Activated T-helper 2 cell treated with anti-CD3 and anti-CD28 coated beads, Interferon-gamma antibody, Interleukin-2, Interleukin-4, amounts not matched to agents 10 μg/mL and 5 μg/mL and 100 μg/mL, durations not matched to agents 14 hours and 24 hours and 36 hours (primary cell): ENCODE data around the gene PDE8A. TPM values are rescaled to one million over a fixed set of nuclear protein-coding genes. Genes with fewer than 3 reads are reported as not detected.
A peak's percentile ranks its signal among the peaks of the same experiment; 100 is the strongest.

Experiments
- DNase-seq: peaks from one replicate; pipeline ENCODE4 v3.0.0; 2021; ENCODE audit warnings: low spot score
- H3K27ac Mint-ChIP-seq: one replicate; pipeline ENCODE4 v1.8.0; 2021; ENCODE audit warnings: mixed read lengths
- H3K27me3 Mint-ChIP-seq: one replicate; pipeline ENCODE4 v1.8.0; 2021; ENCODE audit warnings: low read depth, mixed read lengths
- H3K36me3 Mint-ChIP-seq: one replicate; pipeline ENCODE4 v1.8.0; 2021; ENCODE audit warnings: low read depth, mixed read lengths
- H3K4me1 Mint-ChIP-seq: one replicate; pipeline ENCODE4 v1.8.0; 2021; ENCODE audit warnings: low read depth, mixed read lengths
- H3K4me3 Mint-ChIP-seq: one replicate; pipeline ENCODE4 v1.8.0; 2021; ENCODE audit warnings: low read depth, mild to moderate bottlenecking, moderate library complexity, mixed read lengths
- H3K9me3 Mint-ChIP-seq: one replicate; pipeline ENCODE4 v1.8.0; 2021; ENCODE audit warnings: mixed read lengths
- intact Hi-C: fragments of 100-400 bp; cut with micrococcal nuclease; formaldehyde crosslinking; loops from one replicate; pipeline ENCODE4 v1.15.1; 2023
- total RNA-seq: library from RNA; stranded (reverse); gene quantifications from 2 replicates; pipeline ENCODE4 v1.2.3, GENCODE V29; 2022

The PDE8A gene
- total RNA-seq, 1 donor from 2014 or later, result 20.4 TPM

DNA sequence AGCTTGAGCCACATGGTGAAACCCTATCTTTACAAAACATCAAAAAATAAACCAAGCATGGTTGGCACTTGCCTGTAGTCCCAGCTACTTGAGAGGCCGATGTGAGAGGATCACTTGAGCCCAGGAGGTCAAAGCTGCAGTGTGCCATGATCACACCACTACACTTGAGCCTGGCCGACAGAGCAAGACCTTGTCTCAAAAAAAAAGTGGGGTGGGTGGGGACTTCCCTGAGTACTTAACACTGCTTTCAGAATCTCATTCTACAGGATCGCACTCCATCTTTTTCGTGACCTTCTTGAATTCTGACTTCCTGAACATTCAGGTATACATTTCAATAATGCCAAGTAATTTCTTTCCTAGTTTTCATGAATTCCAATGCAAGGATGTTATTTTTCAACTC, 91.3 kb downstream of the PDE8A start:
- DNase-seq, result no peak
- Mint-ChIP-seq H3K9me3 (no peaks in the 10 kb centered on the region), H3K4me1 (peaks cover 10% of the 10 kb centered on the region), H3K27me3 (no peaks in the 10 kb centered on the region), H3K36me3 (peaks cover 12% of the 10 kb centered on the region), H3K4me3 (no peak overlapping the region), H3K27ac (peak overlapping the region; percentile 78)
- intact Hi-C loops, result loop anchor here (2.0 kb wide), 1 partner anchor 92 kb away; the partner anchor contains the start of gene PDE8A

DNA sequence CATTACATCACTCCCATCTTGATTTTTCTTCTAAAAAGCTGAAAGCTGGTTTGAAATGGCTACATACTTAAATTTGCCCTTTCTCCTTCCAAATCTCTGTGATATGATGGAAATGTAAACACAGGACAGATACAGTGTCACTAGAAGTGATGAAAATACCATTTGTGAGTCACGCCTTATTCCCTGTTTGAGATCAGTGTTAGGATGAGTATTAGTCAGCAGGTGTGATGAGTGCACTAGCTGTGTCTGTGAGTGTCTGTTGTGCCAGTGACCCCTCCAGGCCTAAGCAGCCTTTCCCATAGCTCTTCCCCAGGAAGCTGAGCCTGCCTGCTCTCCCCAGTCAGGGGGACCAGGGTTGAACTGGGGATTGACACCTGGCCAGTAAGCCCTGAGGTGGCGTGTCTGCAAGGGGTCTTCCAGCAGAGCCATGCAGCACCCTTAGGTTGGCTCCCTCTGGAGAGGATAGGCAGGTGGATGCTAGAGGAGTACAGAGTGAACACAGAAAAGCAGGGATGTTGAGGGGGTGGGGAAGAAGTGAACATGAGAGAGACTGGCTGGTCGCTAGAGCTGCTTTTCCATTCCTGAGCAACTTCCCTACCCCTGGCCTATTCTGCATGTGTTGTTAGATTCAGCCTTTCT, 92.0 kb downstream of the PDE8A start:
- Mint-ChIP-seq H3K4me1 (peaks cover 10% of the 10 kb centered on the region), H3K27me3 (no peaks in the 10 kb centered on the region), H3K4me3 (no peak overlapping the region), H3K27ac (peak overlapping the region; percentile 78), H3K36me3 (peaks cover 9% of the 10 kb centered on the region), H3K9me3 (no peaks in the 10 kb centered on the region)
- intact Hi-C loops, result loop anchor here (2.0 kb wide), 1 partner anchor 93 kb away; the partner anchor contains the start of gene PDE8A
- DNase-seq, result no peak

DNA sequence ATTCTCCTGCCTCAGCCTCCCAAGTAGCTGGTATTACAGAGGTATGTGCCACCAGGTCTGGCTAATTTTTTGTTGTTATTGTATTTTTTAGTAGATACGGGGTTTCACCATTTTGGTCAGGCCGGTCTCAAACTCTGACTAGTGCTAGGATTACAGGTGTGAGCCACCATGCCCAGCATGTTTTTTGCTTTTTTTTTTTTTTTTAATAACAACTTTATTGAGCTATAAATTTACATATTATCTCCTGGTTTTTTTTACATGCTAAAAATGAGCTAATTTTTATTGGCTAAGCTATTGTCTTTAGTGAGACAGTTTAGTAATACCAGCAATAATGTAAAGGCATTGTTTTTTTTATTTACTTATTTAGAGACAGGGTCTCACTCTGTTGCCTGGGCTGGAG, 105.2 kb downstream of the PDE8A start:
- peaks cover 19% of the 10 kb centered on the region for H3K36me3 Mint-ChIP-seq
- H3K4me3 Mint-ChIP-seq, result no peak overlapping the region
- H3K27me3 Mint-ChIP-seq, result no peaks in the 10 kb centered on the region
- no peak for DNase-seq
- no peak overlapping the region for H3K27ac Mint-ChIP-seq
- H3K9me3 Mint-ChIP-seq, result no peaks in the 10 kb centered on the region
- no peaks in the 10 kb centered on the region for H3K4me1 Mint-ChIP-seq
- intact Hi-C loops, result no loop called here

DNA sequence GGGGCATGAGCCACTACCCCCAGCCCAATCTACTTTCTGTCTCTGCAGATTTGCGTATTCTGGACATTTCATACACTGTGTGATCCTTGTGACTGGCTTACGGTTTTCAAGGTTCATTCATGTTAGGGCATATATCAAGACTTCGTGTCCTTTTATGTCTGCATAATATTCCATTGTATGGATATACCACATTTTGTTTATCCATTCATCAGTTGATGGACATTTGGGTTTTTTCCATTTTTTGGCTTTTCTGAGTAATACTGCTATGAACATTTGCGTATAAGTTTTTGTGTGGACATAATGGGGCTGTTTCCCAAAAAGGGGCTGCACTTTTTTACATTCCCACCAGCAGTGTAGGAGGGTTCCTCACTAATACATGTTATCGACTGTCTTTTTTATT, 106.6 kb downstream of the PDE8A start:
- Mint-ChIP-seq H3K36me3 (peaks cover 19% of the 10 kb centered on the region), H3K4me3 (no peak overlapping the region), H3K4me1 (no peaks in the 10 kb centered on the region), H3K27ac (no peak overlapping the region), H3K27me3 (no peaks in the 10 kb centered on the region), H3K9me3 (no peaks in the 10 kb centered on the region)
- intact Hi-C loops, result no loop called here
- no peak for DNase-seq

DNA sequence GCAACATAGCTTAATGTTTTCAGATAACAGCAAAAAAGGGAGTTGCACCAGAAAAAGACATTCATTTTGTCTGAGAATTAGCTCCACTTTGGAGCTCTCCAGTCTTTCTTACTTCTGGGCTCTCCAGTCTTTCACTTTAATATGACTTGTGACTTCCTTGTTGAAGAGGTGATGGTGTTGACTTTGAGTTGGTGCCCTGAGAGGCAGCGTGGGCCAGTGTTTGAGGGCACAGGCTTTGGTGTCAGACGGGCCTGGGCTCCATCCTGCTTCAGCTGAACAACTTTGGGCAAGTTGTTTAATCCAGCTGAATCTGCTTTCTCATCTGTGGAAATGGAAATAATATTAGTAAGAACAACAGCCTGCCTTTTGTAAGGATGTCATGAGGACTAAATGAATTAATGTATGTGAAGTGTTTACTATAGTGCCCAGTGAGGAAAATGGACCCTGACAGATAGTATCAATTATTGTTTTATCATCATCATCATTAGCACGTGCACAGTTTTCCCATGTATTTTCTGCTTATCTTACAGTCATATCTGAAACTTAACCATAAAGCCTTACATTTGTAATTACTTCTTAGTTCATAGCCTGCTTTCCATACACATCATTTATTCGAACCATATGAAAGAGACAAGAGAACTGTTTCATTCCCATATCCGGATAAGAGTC, 108.4 kb downstream of the PDE8A start:
- Mint-ChIP-seq H3K4me1 (no peaks in the 10 kb centered on the region), H3K27ac (no peak overlapping the region), H3K36me3 (peaks cover 17% of the 10 kb centered on the region), H3K4me3 (no peak overlapping the region), H3K27me3 (no peaks in the 10 kb centered on the region), H3K9me3 (no peaks in the 10 kb centered on the region)
- DNase-seq, result no peak
- intact Hi-C loops, result no loop called here

DNA sequence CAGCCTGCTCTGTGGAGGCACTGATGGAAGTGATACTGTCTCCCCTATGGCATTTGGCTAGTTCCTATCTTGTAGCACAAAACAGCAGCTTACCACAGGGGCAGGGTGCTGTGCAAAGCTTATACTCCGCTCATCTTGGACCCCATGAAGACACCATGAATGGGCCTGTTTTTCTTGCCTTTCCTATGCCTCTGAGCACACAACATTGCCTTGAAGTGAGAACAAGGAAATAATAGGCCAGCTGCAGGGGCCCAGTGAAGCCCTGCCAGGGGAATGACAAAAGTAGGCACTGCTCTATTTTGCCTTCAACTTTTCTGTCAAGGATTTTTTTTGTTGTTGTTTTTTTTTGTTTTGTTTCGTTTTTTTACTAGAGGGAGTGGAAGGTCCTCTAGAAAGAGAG, 110.3 kb downstream of the PDE8A start:
- H3K4me1 Mint-ChIP-seq, result no peaks in the 10 kb centered on the region
- peaks cover 17% of the 10 kb centered on the region for H3K36me3 Mint-ChIP-seq
- H3K27ac Mint-ChIP-seq, result no peak overlapping the region
- intact Hi-C loops, result no loop called here
- DNase-seq, result no peak
- H3K27me3 Mint-ChIP-seq, result no peaks in the 10 kb centered on the region
- no peak overlapping the region for H3K4me3 Mint-ChIP-seq
- H3K9me3 Mint-ChIP-seq, result no peaks in the 10 kb centered on the region

DNA sequence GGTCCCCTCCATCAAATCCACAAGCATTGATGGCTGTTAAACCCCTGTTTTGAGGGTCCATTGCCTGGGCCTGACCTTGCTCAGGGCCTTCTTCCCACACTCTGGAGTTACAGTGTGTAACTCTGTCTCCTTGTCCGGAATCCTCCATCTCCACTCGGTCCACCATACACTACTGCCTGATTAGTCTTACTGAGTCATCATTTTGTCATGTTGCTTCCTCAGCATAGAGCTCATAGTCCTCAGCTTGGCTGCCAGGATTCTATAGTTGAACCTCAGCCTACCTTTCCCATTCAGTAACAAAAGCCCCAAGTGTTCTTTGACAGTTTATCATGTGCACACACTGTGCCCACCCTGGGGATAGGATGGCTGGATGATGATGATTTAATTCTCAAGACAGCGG, 113.0 kb downstream of the PDE8A start:
- intact Hi-C loops, result no loop called here
- Mint-ChIP-seq H3K36me3 (peaks cover 12% of the 10 kb centered on the region), H3K27me3 (no peaks in the 10 kb centered on the region), H3K4me3 (no peak overlapping the region), H3K4me1 (peaks cover 1% of the 10 kb centered on the region), H3K27ac (no peak overlapping the region), H3K9me3 (no peaks in the 10 kb centered on the region)
- no peak for DNase-seq

DNA sequence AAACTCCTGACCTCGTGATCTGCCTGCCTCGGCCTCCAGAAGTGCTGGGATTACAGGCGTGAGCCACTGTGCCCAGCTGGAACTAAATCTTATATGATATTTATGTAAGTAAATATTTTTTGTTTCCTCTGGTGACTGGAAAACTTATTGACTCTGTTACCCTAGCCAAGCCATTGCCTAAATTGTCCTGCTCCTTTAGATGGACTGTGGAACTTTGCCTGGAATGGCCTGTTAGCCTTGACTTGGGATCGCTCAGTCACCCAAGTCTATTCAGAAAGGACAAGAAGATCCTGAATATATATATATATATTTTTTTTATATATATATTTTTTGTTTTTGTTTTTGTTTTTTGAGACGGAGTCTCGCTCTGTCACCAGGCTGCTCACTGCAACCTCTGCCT, 113.9 kb downstream of the PDE8A start:
- peaks cover 9% of the 10 kb centered on the region for H3K36me3 Mint-ChIP-seq
- no peak overlapping the region for H3K4me3 Mint-ChIP-seq
- H3K9me3 Mint-ChIP-seq, result no peaks in the 10 kb centered on the region
- intact Hi-C loops, result no loop called here
- no peaks in the 10 kb centered on the region for H3K27me3 Mint-ChIP-seq
- no peak overlapping the region for H3K27ac Mint-ChIP-seq
- peaks cover 3% of the 10 kb centered on the region for H3K4me1 Mint-ChIP-seq
- no peak for DNase-seq

DNA sequence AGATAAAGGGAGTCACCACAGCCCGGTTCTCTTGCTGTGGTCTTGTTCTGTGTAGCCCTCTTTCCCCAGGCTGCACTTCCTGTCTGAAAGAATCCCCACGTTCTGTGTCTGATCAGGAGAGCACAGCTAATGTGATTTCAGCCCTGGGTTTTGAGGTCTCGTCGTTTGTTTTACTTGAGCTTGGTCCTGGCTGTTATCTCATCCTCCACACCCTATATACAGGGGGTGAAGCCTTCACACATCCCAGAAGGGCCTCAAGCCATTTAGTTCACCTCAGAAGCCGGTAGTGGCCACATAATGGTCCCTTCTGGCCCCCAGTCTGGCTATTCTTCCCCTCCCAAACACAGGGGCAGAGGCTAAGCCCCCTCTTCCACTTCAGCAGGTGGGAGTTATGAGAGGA, 115.6 kb downstream of the PDE8A start:
- H3K4me1 Mint-ChIP-seq, result peaks cover 3% of the 10 kb centered on the region
- DNase-seq, result no peak
- no peak overlapping the region for H3K4me3 Mint-ChIP-seq
- H3K27me3 Mint-ChIP-seq, result no peaks in the 10 kb centered on the region
- no peaks in the 10 kb centered on the region for H3K9me3 Mint-ChIP-seq
- H3K36me3 Mint-ChIP-seq, result peaks cover 4% of the 10 kb centered on the region
- intact Hi-C loops, result no loop called here
- no peak overlapping the region for H3K27ac Mint-ChIP-seq

DNA sequence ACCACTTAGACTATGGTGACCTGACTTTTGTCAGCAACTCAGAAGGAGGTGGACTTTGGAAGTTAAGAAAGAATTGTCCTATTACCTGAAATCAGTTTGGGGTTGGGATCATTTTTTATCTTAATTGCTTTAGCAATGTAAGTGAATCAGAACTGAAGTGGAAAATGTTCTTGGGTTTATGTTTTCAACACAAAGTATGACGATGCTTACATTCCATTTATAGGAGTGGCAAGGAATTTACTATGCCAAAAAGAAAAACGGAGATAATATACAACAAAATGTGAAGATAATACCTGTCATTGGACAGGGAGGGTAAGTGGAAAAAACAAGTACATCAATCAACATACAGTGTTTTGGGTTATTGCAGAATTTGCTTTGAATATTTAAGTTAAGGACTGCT, 116.1 kb downstream of the PDE8A start:
- peaks cover 3% of the 10 kb centered on the region for H3K4me1 Mint-ChIP-seq
- no peak for DNase-seq
- H3K9me3 Mint-ChIP-seq, result no peaks in the 10 kb centered on the region
- no peak overlapping the region for H3K27ac Mint-ChIP-seq
- H3K27me3 Mint-ChIP-seq, result no peaks in the 10 kb centered on the region
- H3K4me3 Mint-ChIP-seq, result no peak overlapping the region
- H3K36me3 Mint-ChIP-seq, result peaks cover 4% of the 10 kb centered on the region
- intact Hi-C loops, result no loop called here

DNA sequence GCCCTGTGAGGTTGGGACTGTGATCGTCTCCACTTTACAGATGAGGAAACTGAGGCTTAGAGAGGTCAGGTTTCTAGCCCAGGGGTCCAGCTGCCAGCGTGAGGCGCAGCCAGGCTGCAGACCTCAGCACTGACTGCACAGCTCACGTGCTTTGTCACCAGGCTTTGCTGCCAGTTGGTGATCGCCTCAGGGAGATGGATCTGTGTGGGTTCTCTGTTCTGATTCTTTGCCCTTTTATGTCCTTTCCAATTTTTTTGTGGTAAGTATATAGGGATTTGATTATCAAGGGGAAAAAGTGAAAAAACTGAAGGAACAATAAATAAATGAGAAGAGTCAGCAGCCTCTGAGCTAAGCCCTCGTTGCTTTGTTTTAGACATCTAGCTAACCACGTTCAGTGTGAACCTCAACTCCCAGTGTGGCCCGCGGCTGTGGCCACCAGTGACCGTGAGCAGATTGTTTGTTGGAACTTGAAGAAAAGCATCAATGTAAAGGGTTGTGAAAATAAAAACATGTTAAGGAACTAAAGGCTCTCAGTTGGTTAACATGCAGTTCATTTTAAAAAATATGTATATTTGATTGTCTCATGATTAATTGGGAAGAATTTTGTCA, 117.6 kb downstream of the PDE8A start:
- Mint-ChIP-seq H3K4me1 (peaks cover 3% of the 10 kb centered on the region), H3K36me3 (peaks cover 4% of the 10 kb centered on the region), H3K4me3 (no peak overlapping the region), H3K27ac (no peak overlapping the region), H3K9me3 (no peaks in the 10 kb centered on the region), H3K27me3 (no peaks in the 10 kb centered on the region)
- no peak for DNase-seq
- intact Hi-C loops, result no loop called here

DNA sequence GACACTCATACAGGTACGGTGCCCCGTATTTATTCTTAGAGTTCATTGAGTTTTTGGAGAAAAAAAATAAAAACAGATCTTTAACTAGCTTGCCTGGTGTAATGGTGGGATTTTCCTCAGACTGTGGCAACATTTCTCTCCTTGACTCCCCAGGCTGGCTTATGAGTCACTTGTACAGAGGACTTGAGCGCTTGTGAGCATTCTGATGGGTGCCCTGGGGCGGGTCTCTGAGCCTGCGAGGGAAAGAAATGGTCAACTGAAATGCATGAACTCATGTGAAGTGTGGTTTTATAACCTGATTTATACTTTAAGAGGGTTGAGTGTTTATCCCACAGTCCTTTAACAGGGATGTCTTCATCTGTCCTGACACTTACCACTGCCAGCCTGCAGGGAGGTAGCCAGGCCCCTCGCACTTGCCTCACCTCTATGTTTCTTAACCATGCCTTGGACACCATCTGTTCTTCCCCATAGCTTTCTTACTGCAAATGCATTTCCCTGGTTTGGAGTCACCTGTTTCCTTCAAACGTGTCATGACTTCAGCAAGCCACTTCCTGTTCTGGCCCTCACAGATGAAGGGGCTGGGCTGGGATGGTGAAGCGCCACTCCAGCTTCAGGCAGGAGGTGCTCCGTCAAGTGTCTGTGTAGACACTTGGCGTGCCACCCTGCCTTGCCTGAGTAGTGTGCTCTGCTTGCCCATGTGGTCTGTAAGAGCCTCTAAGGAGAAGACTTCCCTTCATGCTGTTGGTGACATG, 118.7 kb downstream of the PDE8A start:
- Mint-ChIP-seq H3K27me3 (no peaks in the 10 kb centered on the region), H3K27ac (no peak overlapping the region), H3K4me3 (no peak overlapping the region), H3K36me3 (peaks cover 4% of the 10 kb centered on the region), H3K4me1 (peaks cover 3% of the 10 kb centered on the region), H3K9me3 (no peaks in the 10 kb centered on the region)
- intact Hi-C loops, result no loop called here
- no peak for DNase-seq

DNA sequence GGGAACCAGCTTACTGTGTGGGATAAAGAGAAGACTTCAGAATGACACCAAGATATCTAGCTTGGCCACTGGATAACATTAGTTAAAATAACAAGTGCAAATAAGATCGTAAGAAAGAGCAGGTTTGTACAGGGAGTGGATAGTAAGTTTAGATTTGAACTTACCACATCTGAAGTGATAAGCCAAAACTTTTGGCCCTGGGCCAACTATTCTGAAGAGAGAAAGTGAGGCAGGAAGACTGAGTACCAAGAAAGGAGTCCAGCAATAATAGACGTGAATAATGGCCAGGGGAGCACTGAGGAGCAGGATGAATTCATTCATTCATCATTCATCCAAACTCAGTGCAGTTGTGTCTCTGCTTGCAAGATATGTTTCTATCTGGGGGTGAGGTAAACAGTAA, 122.9 kb downstream of the PDE8A start:
- Mint-ChIP-seq H3K9me3 (no peaks in the 10 kb centered on the region), H3K27ac (no peak overlapping the region), H3K4me3 (no peak overlapping the region), H3K4me1 (peaks cover 3% of the 10 kb centered on the region), H3K27me3 (no peaks in the 10 kb centered on the region), H3K36me3 (peaks cover 3% of the 10 kb centered on the region)
- DNase-seq, result no peak
- intact Hi-C loops, result no loop called here
